Pulmonary artery endothelial cell (primary cell): ENCODE measurements around the gene GIGYF2. TPM values are rescaled to one million over a fixed set of nuclear protein-coding genes. Genes with fewer than 3 reads are reported as not detected.
"Not testable (repeated sequence)": the region's sequence is repeated elsewhere in the genome, so short reads cannot be mapped to it uniquely, and the experiment has no call there.

Source experiments
- DNase-seq: peaks from one replicate; pipeline ENCODE4 v3.0.0-alpha.2; 2011; ENCODE audit warnings: low read depth, low spot score
- total RNA-seq: library from RNA; depleted of rRNA; stranded (reverse); fragments of >200 nt; gene quantifications from 2 replicates; pipeline ENCODE4 v1.2.3, GENCODE V29; 2014

Gene GIGYF2
- total RNA-seq, 1 donor from 2014 or later: 53.0 TPM

DNA sequence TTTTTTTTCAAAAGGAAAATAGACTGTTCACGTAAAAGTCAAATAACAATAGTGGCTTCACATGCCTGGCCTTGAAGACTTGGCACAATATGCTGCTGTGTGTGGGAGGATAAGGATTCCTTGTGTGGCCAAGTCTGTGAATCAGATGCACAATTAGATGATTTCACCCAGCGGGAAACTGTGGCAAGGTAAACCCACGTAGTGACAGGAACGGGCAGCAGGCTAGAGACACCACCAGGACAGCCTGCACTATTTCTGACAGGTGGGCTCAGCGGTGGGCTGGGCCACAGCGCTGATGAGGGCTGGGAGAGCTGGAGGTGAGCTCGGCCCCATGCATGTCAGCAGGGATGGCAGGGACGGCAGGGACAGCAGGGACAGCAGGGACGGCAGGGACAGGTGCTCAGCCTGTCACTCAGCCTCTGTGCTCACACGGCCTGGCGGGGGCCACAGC lies 194.5 kb downstream of the GIGYF2 start:
- no peak for DNase-seq

DNA sequence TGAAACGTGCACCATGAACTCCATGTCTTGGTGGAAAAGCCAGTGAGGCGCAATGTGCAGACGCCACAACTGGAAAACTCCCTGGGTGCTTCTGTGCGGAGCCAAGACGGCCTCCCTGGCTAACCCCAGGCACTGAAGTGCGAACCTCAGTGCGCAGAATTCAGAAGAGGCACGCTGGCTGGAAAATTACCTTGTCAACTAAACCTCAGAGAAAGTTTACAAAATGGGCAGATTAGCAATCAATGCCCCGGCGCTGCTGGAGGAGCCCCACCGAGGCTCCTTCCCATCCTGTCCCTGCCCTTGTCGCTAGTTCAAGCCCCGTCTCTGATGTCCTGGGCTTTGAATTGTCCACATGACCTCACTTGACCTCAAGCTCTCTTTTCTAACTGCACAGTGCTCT lies 195.1 kb downstream of the GIGYF2 start:
- DNase-seq: no peak

DNA sequence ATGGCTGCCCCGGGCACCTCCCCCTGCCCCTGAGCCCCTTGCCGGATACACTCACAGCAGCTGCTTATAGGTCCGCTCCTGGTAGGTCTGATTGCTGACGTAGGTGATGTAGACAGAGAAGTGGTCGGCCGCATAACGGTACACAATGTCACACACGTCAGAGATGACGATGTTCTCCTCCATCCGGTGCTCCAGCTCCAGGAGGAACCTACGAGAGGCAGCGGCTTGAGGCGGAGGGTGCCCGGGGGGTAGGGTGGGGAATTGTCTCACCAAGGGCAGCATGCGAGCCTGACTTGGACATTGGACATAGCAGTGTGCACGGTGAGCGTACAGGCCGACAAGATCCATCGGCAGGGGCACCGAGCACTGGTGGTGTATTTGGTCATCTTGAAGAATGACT lies 195.7 kb downstream of the GIGYF2 start:
- DNase-seq: no peak

DNA sequence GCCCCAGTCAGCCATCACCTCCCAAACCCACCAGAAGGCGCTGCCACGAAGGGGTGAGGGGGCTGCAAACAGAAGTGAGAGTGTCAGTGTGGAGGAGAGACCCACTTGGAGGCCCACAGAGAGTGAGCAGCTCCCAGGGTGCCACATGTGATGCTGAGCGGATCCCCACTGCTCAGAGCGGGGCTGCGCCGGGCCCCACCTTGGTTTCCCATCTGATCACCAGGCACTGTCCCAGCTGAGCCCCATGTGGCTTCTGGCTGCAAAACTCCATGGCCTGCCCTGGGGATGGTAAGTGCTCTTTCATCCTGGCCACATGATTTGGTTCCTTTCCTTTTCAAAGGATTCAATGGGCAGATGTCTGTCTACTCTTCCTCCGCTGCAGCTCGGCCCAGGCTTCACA lies 196.7 kb downstream of the GIGYF2 start:
- no peak for DNase-seq

DNA sequence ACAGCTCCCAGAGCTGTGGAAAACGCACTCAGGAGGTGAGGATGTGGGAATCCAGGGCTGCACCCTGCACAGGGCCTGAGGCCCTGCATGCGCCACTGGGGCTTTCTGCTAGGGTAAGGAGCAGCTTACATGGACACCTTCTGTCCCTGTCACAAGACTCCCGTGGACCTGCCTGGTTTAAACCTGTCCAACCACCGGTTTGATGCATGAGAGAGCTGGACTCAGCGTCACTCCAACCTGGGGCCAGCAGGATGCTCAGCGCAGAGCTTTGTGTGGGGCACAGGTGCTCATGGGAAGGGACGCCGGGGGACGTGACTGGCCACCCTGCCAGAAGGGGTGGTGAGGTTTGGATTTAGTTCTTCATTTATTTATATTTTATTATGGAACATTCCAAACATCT lies 197.1 kb downstream of the GIGYF2 start:
- DNase-seq: no peak

DNA sequence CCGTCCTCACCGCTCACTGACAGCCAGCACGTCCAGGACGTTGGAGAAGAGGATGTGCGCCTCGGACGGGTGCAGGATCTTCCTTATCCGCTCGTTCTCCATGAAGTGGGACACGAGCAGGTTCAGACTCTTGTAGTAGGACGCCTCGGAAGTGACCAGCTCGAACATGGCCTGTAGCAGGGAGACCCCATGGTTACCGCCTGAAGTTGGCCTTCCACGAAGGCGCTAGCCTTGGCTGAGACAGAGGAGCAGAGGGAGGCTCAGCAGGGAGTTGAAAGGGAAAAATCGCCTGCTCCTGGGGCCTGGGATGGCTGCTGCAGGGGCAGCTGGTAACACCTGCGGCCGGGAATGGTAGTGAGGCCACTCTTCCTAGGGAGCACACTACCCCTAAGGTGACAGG lies 197.6 kb downstream of the GIGYF2 start:
- no peak for DNase-seq

DNA sequence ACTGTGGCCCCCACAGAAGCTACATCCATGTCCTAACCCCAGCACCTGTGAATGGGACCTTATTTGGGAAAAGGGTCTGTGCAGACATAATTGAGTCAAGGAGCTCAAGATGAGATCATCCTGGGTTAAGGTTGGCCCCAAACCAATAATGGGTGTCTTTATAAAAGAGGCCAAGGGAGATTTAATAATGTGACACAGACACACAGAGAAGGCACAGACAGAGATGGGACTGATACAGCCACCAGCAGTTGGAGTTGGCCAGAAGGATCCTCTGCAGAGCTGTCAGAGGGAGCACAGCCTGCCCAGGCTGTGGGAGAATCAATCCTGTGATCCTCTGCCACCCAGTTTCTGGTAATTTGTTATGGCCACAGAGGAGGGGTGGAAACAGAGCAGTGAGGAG lies 199.0 kb downstream of the GIGYF2 start:
- DNase-seq: no peak

DNA sequence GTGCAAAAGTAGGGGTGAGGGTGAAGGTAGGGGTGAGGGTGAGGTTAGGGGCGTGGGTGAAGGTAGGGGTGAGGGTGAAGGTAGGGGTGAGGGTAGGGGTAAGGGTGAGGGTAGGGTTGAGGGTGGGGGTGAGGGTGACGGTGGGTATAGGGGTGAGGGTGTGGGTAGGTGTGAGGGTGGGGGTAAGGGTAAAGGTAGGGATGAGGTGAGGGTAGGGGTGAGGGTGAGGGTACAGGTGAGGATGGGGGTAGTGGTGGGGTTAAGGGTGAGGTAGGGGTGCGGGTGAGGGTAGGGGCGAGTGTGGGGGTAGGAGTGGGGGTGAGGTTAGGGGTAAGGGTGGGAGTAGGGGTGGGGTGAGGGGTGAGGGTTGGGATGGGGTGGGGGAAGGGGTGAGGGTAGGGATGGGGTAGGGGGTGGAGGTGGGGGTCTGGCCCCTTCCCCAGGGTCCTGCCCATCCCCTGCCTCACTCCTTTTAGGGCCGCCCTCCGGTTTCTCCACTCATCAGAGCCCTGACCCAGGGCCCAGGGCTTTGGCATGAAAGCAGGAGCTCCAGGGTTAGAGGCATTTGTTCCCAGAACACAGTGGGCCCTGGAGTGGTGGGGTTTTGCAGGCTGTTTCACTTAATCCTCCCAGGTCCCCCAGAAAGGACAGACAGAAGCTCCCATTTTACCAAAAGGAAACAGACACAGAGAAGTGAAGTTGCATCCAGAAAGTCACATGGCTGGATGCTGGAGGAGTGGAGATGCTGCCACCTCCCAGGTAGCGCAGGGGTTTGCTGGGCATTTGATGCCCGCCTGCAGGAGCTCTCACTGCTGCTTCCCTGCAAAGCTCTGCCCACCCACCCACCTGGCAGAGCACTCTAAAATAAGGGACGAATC lies 199.8 kb downstream of the GIGYF2 start:
- no peak for DNase-seq

DNA sequence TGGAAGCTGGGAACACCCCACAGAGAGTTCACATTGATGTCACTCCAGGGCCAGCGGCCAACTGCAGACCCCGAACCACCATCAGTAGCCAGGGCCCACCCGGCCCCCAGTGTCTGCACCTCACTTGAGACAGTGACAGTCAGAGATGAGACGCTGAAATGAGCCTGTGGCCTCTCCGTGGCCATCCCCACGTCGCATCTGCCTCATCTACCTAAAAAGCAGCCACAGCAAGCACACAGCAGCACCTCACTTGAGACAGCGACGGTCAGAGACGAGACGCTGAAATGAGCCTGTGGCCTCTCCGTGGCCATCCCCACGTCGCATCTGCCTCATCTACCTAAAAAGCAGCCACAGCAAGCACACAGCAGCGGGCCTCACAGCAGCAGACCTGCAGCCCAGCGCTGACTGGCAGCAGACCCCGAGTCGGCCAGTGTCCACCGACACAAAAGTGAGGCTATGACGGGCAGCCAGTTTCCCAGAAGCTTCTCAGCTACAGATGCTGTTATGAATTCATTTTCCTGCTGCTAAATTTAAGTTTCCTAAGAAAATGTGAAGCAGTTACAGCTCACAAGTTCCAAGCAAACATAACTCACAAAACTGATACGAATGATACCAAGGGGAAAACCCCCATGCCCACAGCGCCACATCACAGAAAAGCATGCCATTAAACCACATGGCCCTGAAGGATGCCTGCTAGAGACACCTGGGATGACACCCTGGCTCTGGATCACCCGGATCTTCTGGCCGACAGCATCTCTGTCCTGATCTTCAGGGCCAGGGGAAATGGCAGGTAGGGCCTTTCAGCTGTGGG lies 200.7 kb downstream of the GIGYF2 start:
- no peak for DNase-seq

DNA sequence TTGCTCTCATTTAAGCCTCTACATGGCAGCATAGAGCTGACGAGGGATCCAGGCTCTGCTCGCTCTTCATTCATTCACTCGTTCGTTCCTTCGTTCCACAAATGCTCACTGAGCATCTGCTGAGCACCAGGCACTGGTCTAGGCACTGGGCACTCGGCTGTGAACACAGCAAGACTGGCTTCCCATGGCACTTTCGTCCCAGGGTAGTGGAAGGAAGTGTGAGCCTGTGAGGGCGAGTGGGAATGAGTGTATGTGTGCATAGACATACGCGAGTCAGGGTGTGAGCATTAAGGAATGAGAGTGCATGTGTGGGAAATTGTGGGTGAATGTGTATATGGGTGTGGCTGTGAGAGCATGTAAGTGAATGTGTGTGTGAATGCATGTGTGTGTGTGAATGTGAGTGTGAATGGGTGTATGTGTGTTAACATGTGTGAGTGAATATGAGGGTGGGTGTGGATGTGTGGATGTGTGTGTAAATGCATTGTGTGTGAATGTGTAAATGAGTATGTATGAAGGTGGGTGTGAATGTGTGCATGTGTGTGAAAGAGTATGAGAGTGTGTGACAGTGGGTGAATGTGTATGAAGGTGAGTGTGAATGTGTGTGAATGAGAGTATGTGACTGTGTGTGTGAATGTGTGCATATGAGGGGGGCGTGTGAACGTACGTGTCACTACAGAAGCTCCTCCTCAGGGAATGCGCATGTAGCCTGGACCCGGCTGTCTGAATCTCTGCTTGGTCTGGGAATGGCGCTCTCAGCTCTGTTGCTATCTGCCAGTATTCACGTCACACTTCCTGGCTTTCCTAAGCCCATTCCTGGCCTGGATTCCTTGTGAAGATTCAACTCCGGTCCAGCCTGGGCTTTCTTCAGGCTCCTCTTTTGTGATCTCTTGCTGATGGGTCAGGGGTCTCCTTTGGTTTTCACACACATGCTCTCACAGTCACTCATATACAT lies 201.7 kb downstream of the GIGYF2 start:
- DNase-seq: peak; percentile 72

DNA sequence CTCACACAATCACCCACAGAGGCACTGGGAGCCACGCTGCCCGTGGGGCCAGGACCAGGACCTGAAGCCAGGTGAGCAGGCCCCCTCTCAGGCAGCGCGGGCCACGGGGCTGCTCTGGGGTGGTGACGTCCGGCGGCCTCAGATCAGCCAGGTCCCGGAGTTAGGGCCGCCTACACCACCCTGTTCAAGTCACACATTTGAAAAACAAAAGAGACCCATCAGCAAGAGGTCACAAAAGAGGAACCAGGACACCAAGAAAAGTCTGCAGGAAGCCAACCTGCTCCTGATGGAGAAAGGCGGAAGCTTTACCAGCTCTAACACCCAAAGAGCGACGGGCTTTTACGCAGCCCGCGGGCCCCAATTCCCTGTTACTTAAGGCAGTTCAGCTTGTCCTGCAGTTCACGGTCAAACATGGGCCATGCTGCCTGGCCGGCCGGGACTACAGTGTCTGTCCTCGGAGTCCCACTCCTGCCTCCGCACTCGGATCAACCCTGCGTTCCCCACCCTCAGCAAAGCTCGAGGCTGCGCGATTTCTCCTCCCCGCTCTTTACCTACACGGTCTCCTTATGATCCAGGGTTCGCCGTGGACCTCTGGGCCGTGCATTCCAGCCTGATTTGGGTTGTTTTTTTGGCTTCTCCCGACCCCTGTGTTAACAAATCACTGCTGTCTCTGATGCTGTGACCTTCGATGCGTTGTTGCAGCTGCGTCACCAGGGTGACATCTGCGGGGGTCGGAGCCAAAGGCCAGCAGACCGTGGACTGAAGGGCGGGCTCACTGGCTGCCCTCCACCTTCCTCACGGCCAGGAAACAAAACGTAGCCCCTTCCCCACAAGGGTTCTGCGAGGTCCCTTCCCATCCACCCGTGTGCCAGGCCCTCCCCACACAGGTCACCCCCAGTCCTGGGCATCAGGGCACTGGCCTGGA lies 203.9 kb downstream of the GIGYF2 start:
- DNase-seq: no peak

DNA sequence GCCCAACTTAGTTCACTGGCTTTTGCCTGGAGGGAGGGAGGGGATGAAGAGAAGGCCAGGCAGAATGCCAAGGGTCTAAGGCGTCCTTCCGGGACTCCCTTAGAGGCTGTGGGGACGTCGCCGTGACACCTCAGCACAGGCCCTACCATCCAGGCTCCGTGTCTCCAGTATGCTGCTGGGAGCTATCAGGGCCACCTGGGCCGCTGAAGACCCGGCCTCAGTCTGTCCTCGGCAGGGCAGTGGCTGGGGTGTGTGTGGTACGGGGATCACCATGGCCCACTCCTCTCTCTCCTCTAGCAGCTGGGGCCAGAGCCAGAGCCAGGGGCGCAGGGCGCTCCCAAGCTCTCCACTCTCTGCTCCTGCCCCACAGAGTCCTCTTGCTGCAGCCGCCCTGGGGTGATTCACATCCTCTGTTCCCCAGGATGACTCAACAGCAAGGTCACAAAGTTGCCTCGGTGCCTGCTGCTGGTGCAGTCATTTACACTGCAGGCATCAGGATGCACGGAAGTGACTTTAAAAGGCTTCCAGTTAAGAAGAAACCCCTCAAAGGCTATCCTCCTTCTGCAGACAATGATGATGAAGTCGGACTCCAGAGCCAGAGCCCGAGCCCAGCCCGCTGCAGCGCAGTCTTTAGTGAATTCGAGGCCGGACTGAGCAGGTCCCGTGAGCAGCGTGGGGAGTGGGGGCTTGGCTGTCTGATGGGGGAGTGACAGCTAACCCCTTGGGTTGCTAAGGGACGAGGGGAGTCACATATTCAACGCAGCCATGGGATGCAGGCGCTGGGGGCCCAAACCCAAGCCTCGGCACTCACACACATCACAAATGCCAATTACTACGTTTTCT lies 204.8 kb downstream of the GIGYF2 start:
- peak; percentile 73 for DNase-seq

DNA sequence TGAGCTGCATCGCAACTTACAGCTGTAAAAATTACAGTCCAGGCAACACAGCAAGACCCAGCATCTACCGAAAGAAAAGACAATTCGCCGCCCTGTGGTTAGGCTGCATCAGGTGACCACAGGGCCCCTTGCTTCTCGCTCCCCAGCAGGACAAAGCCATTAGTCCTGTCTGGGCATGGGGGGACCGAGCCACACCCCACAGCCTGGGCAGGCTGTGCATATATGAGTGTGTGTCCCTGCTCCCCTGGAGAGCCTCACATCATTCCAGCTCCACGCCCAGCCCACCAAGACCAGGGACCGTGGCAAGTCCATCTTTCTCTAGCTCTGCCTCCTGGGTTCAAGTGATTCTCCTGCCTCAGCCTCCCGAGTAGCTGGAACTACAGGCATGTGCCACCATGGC lies 206.9 kb downstream of the GIGYF2 start:
- no peak for DNase-seq

DNA sequence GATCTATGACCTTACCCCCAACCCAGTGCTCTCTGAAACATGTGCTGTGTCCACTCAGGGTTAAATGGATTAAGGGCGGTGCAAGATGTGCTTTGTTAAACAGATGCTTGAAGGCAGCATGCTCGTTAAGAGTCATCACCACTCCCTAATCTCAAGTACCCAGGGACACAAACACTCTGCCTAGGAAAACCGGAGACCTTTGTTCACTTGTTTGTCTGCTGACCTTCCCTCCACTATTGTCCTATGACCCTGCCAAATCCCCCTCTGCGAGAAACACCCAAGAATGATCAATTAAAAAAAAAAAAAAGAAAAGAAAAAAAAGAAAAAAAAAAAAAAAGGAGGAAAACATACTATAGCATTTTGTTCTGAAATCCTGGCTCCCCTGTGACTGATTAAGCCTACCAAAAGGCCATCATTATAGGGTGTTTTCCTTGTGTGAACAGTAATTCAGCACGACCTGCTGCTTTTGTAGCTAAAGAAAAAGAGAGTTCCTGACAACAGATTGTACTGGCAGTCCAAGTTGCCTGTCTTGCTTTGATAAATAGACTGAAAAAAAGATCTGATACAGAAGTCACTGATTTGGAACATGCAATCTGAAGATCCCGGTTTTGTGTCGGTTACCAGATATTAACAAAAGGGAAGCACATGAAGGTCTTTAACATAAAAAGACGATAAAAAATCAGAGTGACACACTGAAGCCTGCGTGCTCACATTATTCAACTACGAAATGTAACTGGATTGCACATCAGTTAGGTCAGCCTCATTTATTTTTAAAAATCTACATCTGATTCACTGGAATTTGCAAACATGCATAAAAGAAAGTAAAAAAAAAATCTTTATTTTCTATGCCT lies 210.0 kb downstream of the GIGYF2 start:
- not testable (repeated sequence) for DNase-seq

DNA sequence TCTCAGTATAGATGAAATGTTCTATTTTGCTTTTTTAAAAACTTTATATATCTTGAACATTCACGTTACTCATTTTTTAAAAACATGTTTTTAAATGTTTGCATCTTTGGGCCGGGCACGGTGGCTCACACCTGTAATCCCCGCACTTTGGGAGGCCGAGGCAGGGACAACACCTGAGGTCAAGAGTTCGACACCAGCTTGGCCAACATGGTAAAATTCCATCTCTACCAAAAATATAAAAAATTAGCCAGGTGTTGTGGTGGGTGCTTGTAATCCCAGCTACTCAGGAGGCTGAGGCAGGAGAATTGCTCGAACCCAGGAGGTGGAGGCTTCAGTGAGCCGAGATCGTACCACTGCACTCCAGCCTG lies 210.6 kb downstream of the GIGYF2 start:
- not testable (repeated sequence) for DNase-seq

DNA sequence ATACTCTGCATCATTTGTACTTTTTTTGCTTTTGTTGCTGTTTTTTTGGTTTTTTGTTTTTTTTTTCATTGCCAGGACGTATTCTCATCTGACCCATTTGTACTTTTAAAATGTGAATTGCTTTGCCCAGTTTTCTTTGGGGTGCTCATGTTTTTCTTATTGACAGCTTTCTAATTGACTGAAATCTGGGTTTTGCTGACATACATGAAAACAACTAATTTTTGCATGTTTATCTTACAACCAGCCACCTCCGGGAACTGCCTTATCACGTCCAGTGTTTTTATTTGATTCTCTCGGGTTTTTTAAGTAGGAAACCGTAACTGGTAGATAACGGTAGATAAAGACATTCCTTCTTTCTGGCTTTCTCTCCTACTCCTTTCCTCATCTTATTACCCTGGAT lies 211.6 kb downstream of the GIGYF2 start:
- DNase-seq: no peak
